H9 (cell line): ENCODE results near the gene SCN11A. TPM values are rescaled to one million over a fixed set of nuclear protein-coding genes. Genes with fewer than 3 reads are reported as not detected.

Source experiments
- DNase-seq: peaks from one replicate; pipeline ENCODE4 v3.0.0-alpha.2; 2017
- H2AFZ ChIP-seq: one replicate; pipeline ENCODE4 v1.6.1; 2013; ENCODE audit warnings: mild to moderate bottlenecking, low read length, control low read depth, moderate library complexity
- H2AK5ac ChIP-seq: 2 replicates; pipeline ENCODE4 v1.6.1; 2013; ENCODE audit warnings: low read length, control low read depth, mixed read lengths; ENCODE audit not compliant: insufficient read length
- H2BK120ac ChIP-seq: one replicate; pipeline ENCODE4 v1.6.1; 2013; ENCODE audit warnings: low read depth, mild to moderate bottlenecking, low read length, control low read depth, inconsistent platforms; ENCODE audit not compliant: poor library complexity, severe bottlenecking
- H2BK12ac ChIP-seq: 2 replicates; pipeline ENCODE4 v1.6.1; 2013; ENCODE audit warnings: low read length, control low read depth, mixed read lengths, low read depth; ENCODE audit not compliant: insufficient read length
- H2BK15ac ChIP-seq: 2 replicates; pipeline ENCODE4 v1.6.1; 2013; ENCODE audit warnings: low read depth, low read length, control low read depth
- H2BK20ac ChIP-seq: one replicate; pipeline ENCODE4 v1.6.1; 2013; ENCODE audit warnings: low read depth, mild to moderate bottlenecking, low read length, control low read depth, inconsistent platforms; ENCODE audit not compliant: poor library complexity, severe bottlenecking
- H2BK5ac ChIP-seq: 2 replicates; pipeline ENCODE4 v1.6.1; 2013; ENCODE audit warnings: low read length, control low read depth, mixed read lengths; ENCODE audit not compliant: insufficient read length
- H3K14ac ChIP-seq: 2 replicates; pipeline ENCODE4 v1.6.1; 2013; ENCODE audit warnings: low read length, control low read depth; ENCODE audit not compliant: insufficient read depth
- H3K18ac ChIP-seq: 2 replicates; pipeline ENCODE4 v1.6.1; 2013; ENCODE audit warnings: low read depth, mild to moderate bottlenecking, mixed read lengths, low read length, control low read depth; ENCODE audit not compliant: insufficient read length
- H3K23ac ChIP-seq: 2 replicates; pipeline ENCODE4 v1.6.1; 2013; ENCODE audit warnings: low read length, control low read depth, mixed read lengths, low read depth; ENCODE audit not compliant: insufficient read length
- H3K23me2 ChIP-seq: 2 replicates; pipeline ENCODE4 v1.6.1; 2013; ENCODE audit warnings: low read depth, mild to moderate bottlenecking, mixed read lengths, low read length, control low read depth; ENCODE audit not compliant: insufficient read length, poor library complexity, severe bottlenecking
- H3K27ac ChIP-seq: 2 replicates; pipeline ENCODE4 v1.5.1; 2013; ENCODE audit warnings: low read length, control low read depth, mixed read lengths, low read depth; ENCODE audit not compliant: insufficient read length
- H3K27me3 ChIP-seq: 2 replicates; pipeline ENCODE4 v1.6.1; 2013; ENCODE audit warnings: low read length, control low read depth, inconsistent platforms; ENCODE audit not compliant: insufficient read depth
- H3K4ac ChIP-seq: 2 replicates; pipeline ENCODE4 v1.6.1; 2013; ENCODE audit warnings: low read depth, mild to moderate bottlenecking, control low read depth, inconsistent platforms, low read length, moderate library complexity
- H3K4me1 ChIP-seq: 2 replicates; pipeline ENCODE4 v1.6.1; 2013; ENCODE audit warnings: low read length, control low read depth, inconsistent platforms; ENCODE audit not compliant: insufficient read depth
- H3K4me2 ChIP-seq: 2 replicates; pipeline ENCODE4 v1.6.1; 2013; ENCODE audit warnings: low read length, control low read depth, mixed read lengths; ENCODE audit not compliant: insufficient read length, insufficient read depth
- H3K56ac ChIP-seq: 2 replicates; pipeline ENCODE4 v1.6.1; 2013; ENCODE audit warnings: low read depth, mild to moderate bottlenecking, mixed read lengths, low read length, control low read depth; ENCODE audit not compliant: insufficient read length
- H3K79me1 ChIP-seq: 2 replicates; pipeline ENCODE4 v1.6.1; 2013; ENCODE audit warnings: low read depth, mild to moderate bottlenecking, moderate library complexity, low read length, control low read depth, inconsistent platforms; ENCODE audit not compliant: insufficient read depth, poor library complexity, severe bottlenecking
- H3K79me2 ChIP-seq: 2 replicates; pipeline ENCODE4 v1.6.1; 2013; ENCODE audit warnings: low read length, control low read depth, inconsistent platforms; ENCODE audit not compliant: insufficient read depth
- H3K9ac ChIP-seq: 2 replicates; pipeline ENCODE4 v1.6.1; 2013; ENCODE audit warnings: low read length, control low read depth, mixed read lengths; ENCODE audit not compliant: insufficient read length; ENCODE audit errors: extremely low read depth
- H3K9me3 ChIP-seq: one replicate; pipeline ENCODE4 v1.6.1; 2013; ENCODE audit warnings: low read depth, low read length, inconsistent platforms; ENCODE audit not compliant: control insufficient read depth
- H3T11ph ChIP-seq: one replicate; pipeline ENCODE4 v1.6.1; 2013; ENCODE audit warnings: mild to moderate bottlenecking, low read length, control low read depth, inconsistent platforms
- H4K20me1 ChIP-seq: one replicate; pipeline ENCODE4 v1.6.1; 2013; ENCODE audit not compliant: control insufficient read depth, insufficient read length, insufficient read depth
- H4K5ac ChIP-seq: 2 replicates; pipeline ENCODE4 v1.6.1; 2013; ENCODE audit warnings: low read depth, mild to moderate bottlenecking, mixed read lengths, low read length, control low read depth; ENCODE audit not compliant: insufficient read length
- H4K8ac ChIP-seq: replicated peaks from 2 replicates; pipeline ENCODE4 v1.6.1; 2013; ENCODE audit warnings: low read length, control low read depth, mixed read lengths, low read depth; ENCODE audit not compliant: insufficient read length
- H4K91ac ChIP-seq: 2 replicates; pipeline ENCODE4 v1.6.1; 2013; ENCODE audit warnings: low read depth, mild to moderate bottlenecking, moderate library complexity, mixed read lengths, low read length, control low read depth; ENCODE audit not compliant: insufficient read length
- H3K27ac Mint-ChIP-seq, 3 experiments: 2 replicates in 2 of 3; 3 replicates in 1 of 3; pipeline ENCODE4 v1.8.0; 2020 to 2021; ENCODE audit warnings: mixed read lengths in 3 of 3, mild to moderate bottlenecking in 1 of 3, moderate library complexity in 1 of 3
- H3K27me3 Mint-ChIP-seq: 2 replicates; pipeline ENCODE4 v1.8.0; 2021; ENCODE audit warnings: low read depth, mild to moderate bottlenecking, moderate library complexity, mixed read lengths
- H3K36me3 Mint-ChIP-seq, 3 experiments: 2 replicates in 2 of 3; 3 replicates in 1 of 3; pipeline ENCODE4 v1.8.0; 2020 to 2021; ENCODE audit warnings: low read depth in 3 of 3, mixed read lengths in 3 of 3; ENCODE audit not compliant: insufficient read depth in 1 of 3
- H3K4me1 Mint-ChIP-seq, 2 experiments: 2 replicates each; pipeline ENCODE4 v1.8.0; 2020; ENCODE audit warnings: mixed read lengths in 2 of 2
- H3K4me3 Mint-ChIP-seq, 2 experiments: 2 replicates in 1 of 2; 3 replicates in 1 of 2; pipeline ENCODE4 v1.8.0; 2020 to 2021; ENCODE audit warnings: mild to moderate bottlenecking in 2 of 2, mixed read lengths in 2 of 2, moderate library complexity in 1 of 2
- H3K9me3 Mint-ChIP-seq, 2 experiments: 2 replicates in 1 of 2; 3 replicates in 1 of 2; pipeline ENCODE4 v1.8.0; 2020; ENCODE audit warnings: mild to moderate bottlenecking in 2 of 2, mixed read lengths in 2 of 2, moderate library complexity in 1 of 2
- CTCF ChIP-seq: fragments of 200-600 bp; sonication (generic); conservative IDR thresholded peaks from 3 replicates; pipeline ENCODE4 v1.8.0; 2021; ENCODE audit warnings: antibody characterized with exemption, mild to moderate bottlenecking
- whole genome bisulfite sequencing: extraction: QIAGEN DNeasy Blood & Tissue Kit; methylation state at CpG from one replicate; pipeline ENCODE4 v1.1.7; 2013; ENCODE audit warnings: missing lambda C conversion rate, low lambda C conversion rate, mixed read lengths; ENCODE audit not compliant: insufficient read length; ENCODE audit errors: extremely low coverage; 5-methylcytosine and 5-hydroxymethylcytosine counted together
- total RNA-seq: library from RNA; stranded (reverse); gene quantifications from 2 replicates; pipeline ENCODE4 v1.2.1, GENCODE V29; 2021

SCN11A gene
- total RNA-seq, 1 experiment from 2014 or later, result 0.17 TPM

- no CpG with 5 or more reads among the region's 2 CpGs for WGBS
- no peak overlapping the region for H2BK20ac ChIP-seq
- no peaks in the 10 kb centered on the region for H3K79me1 ChIP-seq
- no peak overlapping the region for H2BK120ac ChIP-seq
- H4K8ac ChIP-seq, result no peak overlapping the region
- no peaks in the 10 kb centered on the region for H4K20me1 ChIP-seq
- no peak overlapping the region for H3K23ac ChIP-seq
- no peaks in the 10 kb centered on the region for H3K23me2 ChIP-seq
- no peak overlapping the region for H3K9ac ChIP-seq
- H3K27ac ChIP-seq, result no peak overlapping the region
- no peak overlapping the region for H2BK12ac ChIP-seq
- H3K18ac ChIP-seq, result no peak overlapping the region
- no peak overlapping the region for H3K56ac ChIP-seq
- H3K4me1 ChIP-seq, result no peaks in the 10 kb centered on the region
- H3K14ac ChIP-seq, result no peak overlapping the region
- Mint-ChIP-seq H3K27me3 (no peaks in the 10 kb centered on the region), H3K4me1 (no peaks in the 10 kb centered on the region), H3K9me3 (no peaks in the 10 kb centered on the region), H3K4me3 (no peak overlapping the region), H3K36me3 (peaks cover 19 to 80% (median 72%) of the 10 kb centered on the region in 3 experiments; a peak in 6 of 7 replicates), H3K27ac (no peak overlapping the region)
- no peak overlapping the region for H3K4ac ChIP-seq
- no peak overlapping the region for H4K5ac ChIP-seq
- TF ChIP-seq CTCF, result no peak
- no peak for DNase-seq
- H2AK5ac ChIP-seq, result no peak overlapping the region
- no peak overlapping the region for H3K4me2 ChIP-seq
- no peaks in the 10 kb centered on the region for H3K79me2 ChIP-seq
- no peaks in the 10 kb centered on the region for H3K9me3 ChIP-seq
- H2BK5ac ChIP-seq, result no peak overlapping the region
- H2AFZ ChIP-seq, result no peak overlapping the region
- no peak overlapping the region for H4K91ac ChIP-seq
- H2BK15ac ChIP-seq, result no peak overlapping the region
- no peak overlapping the region for H3T11ph ChIP-seq
- H3K27me3 ChIP-seq, result no peaks in the 10 kb centered on the region
Observed at GRCh38 chr3:39090922-39091321, 39.2 kb upstream of the SCN11A start.
